Brain microvascular endothelial cell (primary cell): ENCODE results near the gene IGFBP6.

Experiments used
- DNase-seq: peaks from one replicate; pipeline ENCODE4 v3.0.0-alpha.2; 2020
- H3K27ac ChIP-seq: fragments of 250-450 bp; sonication (Bioruptor Pico); 2 replicates; pipeline ENCODE4 v1.5.1; 2020; ENCODE audit warnings: mild to moderate bottlenecking, moderate library complexity
- H3K27me3 ChIP-seq: fragments of 250-450 bp; sonication (Bioruptor Pico); replicated peaks from 2 replicates; pipeline ENCODE4 v1.5.1; 2020; ENCODE audit warnings: mild to moderate bottlenecking
- H3K36me3 ChIP-seq: fragments of 250-450 bp; sonication (Bioruptor Pico); replicated peaks from 2 replicates; pipeline ENCODE4 v1.5.1; 2020; ENCODE audit warnings: mild to moderate bottlenecking
- H3K4me3 ChIP-seq: 2 replicates; pipeline ENCODE4 v1.5.1; 2011; ENCODE audit warnings: low read depth, mild to moderate bottlenecking, control low read depth, low read length, moderate library complexity
- CTCF ChIP-seq: IDR thresholded peaks from 2 replicates; pipeline ENCODE4 v1.5.1; 2011; ENCODE audit warnings: low read depth, mild to moderate bottlenecking, moderate library complexity, low read length, control low read depth, inconsistent platforms; ENCODE audit errors: missing control alignments
- in situ Hi-C: cut with HindIII; loops from 2 replicates; pipeline ENCODE4 v1.10.0; 2017; ENCODE audit warnings: low sequenced_read_pairs, low pct_ligation_motif_present

Gene IGFBP6

GRCh38 chr12:53128780-53129569 lies 31.5 kb downstream of the IGFBP6 start:
- TF ChIP-seq CTCF: no peak
- DNase-seq: no peak
- Histone ChIP-seq H3K4me3 (no peak overlapping the region), H3K27ac (no peak overlapping the region), H3K36me3 (no peaks in the 10 kb centered on the region), H3K27me3 (no peaks in the 10 kb centered on the region)
- in situ Hi-C loops: no loop called here

- Histone ChIP-seq H3K27me3 (no peaks in the 10 kb centered on the region), H3K36me3 (no peaks in the 10 kb centered on the region), H3K4me3 (no peak overlapping the region), H3K27ac (no peak overlapping the region)
- in situ Hi-C loops: no loop called here
- no peak for TF ChIP-seq CTCF
- DNase-seq: no peak
Measured at GRCh38 chr12:53131844-53132243, 34.4 kb downstream of the IGFBP6 start.

GRCh38 chr12:53133722-53134121 lies 36.3 kb downstream of the IGFBP6 start:
- DNase-seq: no peak
- TF ChIP-seq CTCF: no peak
- Histone ChIP-seq H3K27me3 (no peaks in the 10 kb centered on the region), H3K27ac (no peak overlapping the region), H3K4me3 (no peak overlapping the region), H3K36me3 (no peaks in the 10 kb centered on the region)
- in situ Hi-C loops: no loop called here

- no peak for DNase-seq
- TF ChIP-seq CTCF: no peak
- no peak overlapping the region for H3K4me3 ChIP-seq
- no peaks in the 10 kb centered on the region for H3K27me3 ChIP-seq
- H3K36me3 ChIP-seq: no peaks in the 10 kb centered on the region
- no peak overlapping the region for H3K27ac ChIP-seq
- in situ Hi-C loops: no loop called here
Measured at GRCh38 chr12:53143355-53143754, 45.9 kb downstream of the IGFBP6 start.

GRCh38 chr12:53145383-53146260 lies 48.2 kb downstream of the IGFBP6 start:
- no peak for DNase-seq
- H3K36me3 ChIP-seq: no peaks in the 10 kb centered on the region
- in situ Hi-C loops: no loop called here
- H3K4me3 ChIP-seq: no peak overlapping the region
- no peaks in the 10 kb centered on the region for H3K27me3 ChIP-seq
- TF ChIP-seq CTCF: no peak
- H3K27ac ChIP-seq: no peak overlapping the region
